ENCODE data around the gene DIS3L2.

DIS3L2 gene

DNA sequence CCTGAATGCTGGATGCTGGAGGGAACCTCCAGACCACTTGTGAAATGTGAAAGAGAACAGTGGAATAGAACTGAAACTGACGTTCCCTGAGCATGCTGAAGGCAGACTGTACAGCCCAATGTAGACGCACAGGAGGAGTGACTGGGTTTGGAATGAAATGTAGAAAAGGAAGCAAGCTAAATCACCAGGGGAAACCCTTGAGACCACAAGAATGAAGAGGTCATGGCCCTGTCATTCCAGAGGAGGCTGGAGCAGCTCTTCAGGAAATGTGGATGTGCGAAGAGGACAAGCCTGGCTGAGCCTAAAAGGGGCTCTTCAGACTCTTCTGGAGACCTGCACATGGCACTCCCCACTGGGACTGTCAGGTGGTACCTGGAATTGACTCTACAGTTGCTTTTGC, 298.6 kb downstream of the DIS3L2 start:
- Histone ChIP-seq H3K27ac (no peak overlapping the region), H3K9ac (no peak overlapping the region), H3K27me3 (no peaks in the 10 kb centered on the region), H4K20me1 (peaks cover 20% of the 10 kb centered on the region), H3K9me3 (no peaks in the 10 kb centered on the region), H3K4me2 (peak overlapping the region; percentile 76), H3K4me1 (peaks cover 45% of the 10 kb centered on the region), H3K4me3 (peak overlapping the region; percentile 22; the same call in 1 of the 2 replicates), H3K36me3 (peaks cover 60% of the 10 kb centered on the region)
- TF ChIP-seq Cebpa-rat (IDR thresholded peaks at IDR 0.05): no peak

DNA sequence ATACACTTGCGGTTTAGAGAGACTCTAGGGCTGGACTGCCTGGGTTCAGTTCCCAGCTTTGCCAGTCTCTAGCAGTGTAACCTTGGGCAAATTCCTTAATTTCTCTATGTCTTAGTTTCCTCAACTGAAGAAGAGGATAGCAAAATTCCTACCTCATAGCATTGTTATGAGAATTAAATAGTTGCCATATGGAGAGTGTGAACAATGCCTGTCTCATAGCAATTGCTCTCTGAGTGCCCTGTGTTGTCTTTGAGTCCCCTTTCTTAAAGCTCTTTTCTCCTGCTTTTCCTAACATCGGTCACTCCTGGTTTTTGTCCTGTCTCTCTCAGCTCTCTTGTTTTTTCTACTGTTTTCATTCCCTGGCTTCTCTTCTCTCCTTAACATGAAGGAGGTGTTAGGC, 300.3 kb downstream of the DIS3L2 start:
- H3K4me1 ChIP-seq: peaks cover 33% of the 10 kb centered on the region
- peaks cover 20% of the 10 kb centered on the region for H4K20me1 ChIP-seq
- peaks cover 54% of the 10 kb centered on the region for H3K36me3 ChIP-seq
- TF ChIP-seq Cebpa-rat (IDR thresholded peaks at IDR 0.05): no peak
- no peaks in the 10 kb centered on the region for H3K27me3 ChIP-seq
- H3K9ac ChIP-seq: no peak overlapping the region
- H3K9me3 ChIP-seq: no peaks in the 10 kb centered on the region
- peak overlapping the region; percentile 76; the same call in 1 of the 2 replicates for H3K4me2 ChIP-seq
- no peak overlapping the region for H3K27ac ChIP-seq
- H3K4me3 ChIP-seq: no peak overlapping the region

DNA sequence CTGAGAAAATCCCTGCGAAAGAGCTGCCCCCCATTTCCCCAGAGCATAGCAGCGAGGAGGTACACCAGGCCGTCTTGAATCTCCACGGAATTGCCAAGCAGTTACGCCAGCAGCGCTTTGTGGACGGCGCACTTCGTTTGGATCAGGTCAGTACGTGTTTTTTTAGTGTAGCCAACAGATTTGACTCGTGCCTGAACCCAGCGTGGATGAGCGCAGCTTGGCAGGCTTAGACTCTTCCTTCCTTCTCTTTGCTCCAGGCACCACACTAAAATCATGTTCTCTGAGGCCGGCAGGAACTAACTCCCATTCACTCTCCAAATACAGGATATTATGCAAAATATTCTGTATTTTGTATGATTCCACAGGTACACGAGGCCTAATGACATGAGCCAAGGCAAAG, 301.8 kb downstream of the DIS3L2 start:
- no peak overlapping the region for H3K4me3 ChIP-seq
- H3K9me3 ChIP-seq: no peaks in the 10 kb centered on the region
- H3K27me3 ChIP-seq: no peaks in the 10 kb centered on the region
- H3K36me3 ChIP-seq: peaks cover 64% of the 10 kb centered on the region
- H3K4me2 ChIP-seq: no peak overlapping the region
- H3K4me1 ChIP-seq: peaks cover 33% of the 10 kb centered on the region
- H3K27ac ChIP-seq: no peak overlapping the region
- H3K9ac ChIP-seq: no peak overlapping the region
- peaks cover 20% of the 10 kb centered on the region for H4K20me1 ChIP-seq
- TF ChIP-seq Cebpa-rat (IDR thresholded peaks at IDR 0.05): no peak

DNA sequence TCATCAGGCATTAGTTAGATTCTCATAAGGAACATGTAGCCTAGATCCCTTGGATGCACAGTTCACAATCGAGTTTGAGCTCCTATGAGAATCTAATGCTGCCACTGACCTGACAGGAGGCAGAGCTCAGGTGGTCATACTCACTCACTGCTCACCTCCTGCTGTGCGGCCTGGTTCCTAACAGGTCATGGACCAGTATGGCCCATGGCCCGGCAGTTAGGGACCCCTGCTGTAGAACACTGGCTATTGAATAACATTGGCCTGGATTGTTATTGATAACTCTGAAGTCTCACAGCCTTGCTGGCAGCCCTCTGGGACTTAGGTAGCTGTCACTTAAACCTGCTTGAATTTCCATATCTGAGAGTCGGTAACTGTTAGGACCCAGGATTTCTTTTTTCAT, 302.6 kb downstream of the DIS3L2 start:
- peaks cover 26% of the 10 kb centered on the region for H3K4me1 ChIP-seq
- no peak overlapping the region for H3K4me3 ChIP-seq
- H3K9me3 ChIP-seq: no peaks in the 10 kb centered on the region
- no peak overlapping the region for H3K9ac ChIP-seq
- H3K36me3 ChIP-seq: peaks cover 71% of the 10 kb centered on the region
- no peak for TF ChIP-seq Cebpa-rat (IDR thresholded peaks at IDR 0.05)
- H4K20me1 ChIP-seq: peaks cover 19% of the 10 kb centered on the region
- no peak overlapping the region for H3K4me2 ChIP-seq
- no peak overlapping the region for H3K27ac ChIP-seq
- H3K27me3 ChIP-seq: no peaks in the 10 kb centered on the region

DNA sequence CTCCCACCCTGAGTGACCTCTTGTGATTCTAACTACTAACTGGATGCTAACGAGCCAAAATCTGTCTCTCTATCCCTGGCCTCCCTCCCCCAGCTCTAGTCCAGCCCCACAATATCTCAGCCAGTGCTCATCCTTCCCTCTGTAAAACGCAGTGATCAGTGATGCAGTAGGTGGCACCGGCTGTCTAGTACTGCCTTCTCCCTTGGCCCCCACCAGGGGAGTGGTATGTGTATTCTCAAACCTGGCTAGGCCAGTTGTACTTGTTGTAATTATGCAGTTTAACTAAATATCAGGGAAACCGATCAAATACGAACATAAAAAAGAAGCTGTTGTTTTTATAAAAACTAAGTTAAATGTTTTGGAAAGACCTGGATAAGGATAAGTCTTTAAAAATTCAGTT, 303.8 kb downstream of the DIS3L2 start:
- H3K36me3 ChIP-seq: peaks cover 69% of the 10 kb centered on the region
- H3K4me3 ChIP-seq: no peak overlapping the region
- H3K4me2 ChIP-seq: no peak overlapping the region
- TF ChIP-seq Cebpa-rat (IDR thresholded peaks at IDR 0.05): no peak
- no peaks in the 10 kb centered on the region for H3K9me3 ChIP-seq
- H3K27me3 ChIP-seq: no peaks in the 10 kb centered on the region
- peaks cover 13% of the 10 kb centered on the region for H3K4me1 ChIP-seq
- no peak overlapping the region for H3K27ac ChIP-seq
- H4K20me1 ChIP-seq: peaks cover 6% of the 10 kb centered on the region; the same call in 1 of the 2 replicates
- H3K9ac ChIP-seq: no peak overlapping the region

DNA sequence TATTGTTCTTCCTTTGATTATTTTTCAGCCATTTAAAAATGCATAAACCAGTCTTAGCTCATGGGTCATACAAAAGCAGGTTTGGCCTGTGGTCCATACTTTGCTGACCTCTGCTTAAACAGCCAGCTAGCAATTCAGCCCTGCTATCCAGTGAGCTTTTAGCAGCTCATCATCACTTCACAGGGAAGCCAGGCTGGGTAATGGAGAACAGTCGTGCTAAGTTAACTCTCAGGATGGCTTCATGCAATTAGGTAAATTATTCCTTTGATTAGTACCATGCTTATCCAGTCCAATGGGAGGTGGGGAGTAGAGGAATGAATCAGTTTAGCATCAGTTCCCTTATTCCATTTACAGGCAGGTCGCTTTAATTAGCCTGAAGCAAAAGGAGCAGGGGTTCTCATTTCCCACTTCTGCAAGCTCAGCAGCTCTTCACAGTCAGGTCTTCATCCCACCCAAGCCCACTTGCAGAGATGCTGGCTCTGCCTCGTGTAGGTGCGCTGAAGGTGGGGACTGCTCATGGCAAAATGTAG, 307.2 kb downstream of the DIS3L2 start:
- H3K9ac ChIP-seq: no peak overlapping the region
- no peaks in the 10 kb centered on the region for H4K20me1 ChIP-seq
- H3K27me3 ChIP-seq: no peaks in the 10 kb centered on the region
- H3K27ac ChIP-seq: no peak overlapping the region
- no peaks in the 10 kb centered on the region for H3K9me3 ChIP-seq
- no peak overlapping the region for H3K4me3 ChIP-seq
- H3K36me3 ChIP-seq: peaks cover 50% of the 10 kb centered on the region
- H3K4me2 ChIP-seq: no peak overlapping the region
- no peaks in the 10 kb centered on the region for H3K4me1 ChIP-seq
- TF ChIP-seq Cebpa-rat (IDR thresholded peaks at IDR 0.05): no peak

DNA sequence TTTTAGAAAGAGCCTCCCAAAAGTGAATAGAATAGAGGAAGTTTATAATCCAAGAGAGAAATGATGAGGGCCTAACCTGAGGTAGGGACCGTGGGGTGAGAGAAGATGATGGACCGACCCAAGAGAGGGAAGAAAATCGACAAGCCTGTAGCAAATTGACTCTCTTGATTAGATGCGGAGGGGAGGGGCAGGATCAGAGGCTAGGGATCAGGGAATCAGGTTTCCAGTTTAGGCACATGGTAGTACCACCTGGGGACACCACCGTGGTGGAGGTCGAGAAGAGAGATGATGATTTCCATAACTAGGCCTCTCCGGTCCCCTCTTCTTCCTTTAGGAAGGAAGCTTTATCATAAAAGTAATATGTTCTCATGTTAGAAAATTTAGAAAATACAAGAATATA, 308.4 kb downstream of the DIS3L2 start:
- Histone ChIP-seq H3K36me3 (peaks cover 46% of the 10 kb centered on the region), H3K4me2 (no peak overlapping the region), H3K27ac (no peak overlapping the region), H4K20me1 (no peaks in the 10 kb centered on the region), H3K27me3 (no peaks in the 10 kb centered on the region), H3K9ac (no peak overlapping the region), H3K4me1 (no peaks in the 10 kb centered on the region), H3K9me3 (no peaks in the 10 kb centered on the region), H3K4me3 (no peak overlapping the region)
- TF ChIP-seq Cebpa-rat (IDR thresholded peaks at IDR 0.05): no peak

DNA sequence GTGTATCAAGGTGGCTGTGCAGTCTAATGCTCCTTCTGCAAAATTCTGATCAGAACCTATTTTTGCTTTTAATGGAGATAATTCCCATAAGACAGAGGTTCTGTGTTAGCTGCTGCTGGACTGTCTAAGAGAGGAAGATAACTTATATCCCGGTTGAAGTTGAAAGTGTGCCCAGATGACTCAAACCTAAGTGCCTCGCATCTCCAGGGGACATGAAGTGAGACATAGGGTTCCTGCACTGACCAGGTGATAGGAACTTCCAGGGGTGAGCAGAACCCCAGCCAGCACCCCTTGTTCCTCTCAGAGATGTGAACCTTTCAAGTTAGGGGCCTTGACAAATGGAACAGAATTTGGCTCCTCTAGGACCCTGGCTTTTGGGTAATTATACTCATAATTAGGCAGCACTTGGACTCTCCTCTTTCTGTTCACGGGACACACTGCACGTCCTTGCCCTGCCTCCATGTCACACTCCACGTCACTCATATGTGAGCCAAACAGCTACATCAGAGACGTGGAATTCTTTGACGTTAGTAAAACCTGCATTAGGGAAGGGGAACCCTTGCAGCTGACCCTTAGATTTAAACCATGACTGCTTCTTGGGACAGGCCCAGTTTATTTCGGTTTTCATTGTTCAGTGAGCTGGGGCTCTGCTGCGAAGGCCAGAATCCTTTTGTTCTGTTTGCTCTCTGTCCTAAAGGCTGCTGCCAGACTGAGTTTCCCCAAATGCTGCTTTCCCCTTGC, 312.6 kb downstream of the DIS3L2 start:
- no peak for TF ChIP-seq Cebpa-rat (IDR thresholded peaks at IDR 0.05)
- Histone ChIP-seq H3K27me3 (no peaks in the 10 kb centered on the region), H3K9me3 (peaks cover 9% of the 10 kb centered on the region), H3K27ac (no peak overlapping the region), H3K36me3 (peaks cover 54% of the 10 kb centered on the region), H3K4me2 (no peak overlapping the region), H3K9ac (no peak overlapping the region), H3K4me1 (peaks cover 13% of the 10 kb centered on the region), H4K20me1 (no peaks in the 10 kb centered on the region), H3K4me3 (no peak overlapping the region)

DNA sequence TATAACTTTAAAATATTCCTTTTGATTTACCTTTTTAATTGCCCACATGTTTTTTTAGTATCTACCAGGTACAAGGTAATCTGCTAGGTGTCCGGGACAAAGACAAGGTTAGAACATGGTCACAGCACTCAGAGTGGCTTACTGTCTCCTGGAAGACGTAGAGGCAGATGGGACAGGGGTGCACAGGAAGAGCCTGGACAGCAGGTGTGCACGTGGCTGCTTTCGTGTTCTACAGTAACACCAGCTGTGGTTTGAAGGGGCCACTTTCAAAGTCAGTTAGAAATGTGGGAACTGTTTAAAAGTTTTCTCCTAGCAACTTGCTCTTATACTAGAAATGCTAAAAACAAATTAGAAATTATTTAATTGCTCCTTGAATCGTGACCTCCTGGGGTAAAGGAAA, 314.2 kb downstream of the DIS3L2 start:
- Histone ChIP-seq H3K27me3 (no peaks in the 10 kb centered on the region), H3K4me3 (no peak overlapping the region), H4K20me1 (no peaks in the 10 kb centered on the region), H3K9ac (no peak overlapping the region), H3K4me1 (peaks cover 13% of the 10 kb centered on the region), H3K36me3 (peaks cover 66% of the 10 kb centered on the region), H3K4me2 (no peak overlapping the region), H3K27ac (no peak overlapping the region), H3K9me3 (peaks cover 15% of the 10 kb centered on the region)
- no peak for TF ChIP-seq Cebpa-rat (IDR thresholded peaks at IDR 0.05)

DNA sequence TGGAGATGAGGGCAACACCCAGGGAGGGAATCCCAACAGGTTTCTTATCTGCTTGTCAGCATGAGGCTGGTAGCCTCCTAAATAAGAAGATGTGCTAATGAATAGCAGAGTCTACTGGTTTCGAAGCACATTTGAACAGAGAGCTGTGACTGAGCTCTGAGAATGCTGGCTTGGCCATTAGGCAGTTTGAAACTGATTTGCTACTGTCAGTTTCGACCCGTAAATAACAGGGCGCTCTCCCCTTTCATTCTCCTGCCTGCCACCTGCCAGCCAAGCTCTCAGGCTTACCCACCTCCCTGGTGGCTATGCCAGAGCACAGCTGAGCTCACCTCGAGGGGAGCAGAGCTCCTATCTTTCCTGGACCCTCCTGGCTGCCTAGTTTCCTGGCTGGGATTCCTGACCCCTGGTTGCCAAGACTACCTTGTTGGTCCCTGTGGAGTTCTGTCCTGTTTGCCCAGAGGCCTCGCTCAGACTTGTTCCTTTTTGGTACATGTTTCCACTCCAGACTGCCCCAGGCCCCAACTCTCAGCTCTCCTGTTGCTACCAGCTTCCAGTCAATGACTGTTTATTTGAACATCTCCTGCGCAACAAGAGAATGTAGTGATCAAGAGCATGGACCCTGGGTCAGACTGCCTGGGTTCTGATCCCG, 314.7 kb downstream of the DIS3L2 start:
- TF ChIP-seq Cebpa-rat (IDR thresholded peaks at IDR 0.05): no peak
- H3K4me1 ChIP-seq: peaks cover 13% of the 10 kb centered on the region
- no peaks in the 10 kb centered on the region for H4K20me1 ChIP-seq
- no peak overlapping the region for H3K4me2 ChIP-seq
- no peaks in the 10 kb centered on the region for H3K27me3 ChIP-seq
- no peak overlapping the region for H3K4me3 ChIP-seq
- no peak overlapping the region for H3K9ac ChIP-seq
- peaks cover 15% of the 10 kb centered on the region for H3K9me3 ChIP-seq
- H3K27ac ChIP-seq: no peak overlapping the region
- peaks cover 70% of the 10 kb centered on the region for H3K36me3 ChIP-seq

All from BLaER1 (cell line).